Neural cell (in vitro differentiated cells): ENCODE measurements around the gene ZNF638. TPM values are rescaled to one million over a fixed set of nuclear protein-coding genes. Genes with fewer than 3 reads are reported as not detected.

Experiments used
- H2AFZ ChIP-seq: fragments of 200-600, 300-800 bp; sonication (generic), shearing (Covaris generic); 2 replicates; pipeline ENCODE4 v1.6.0; 2014; ENCODE audit warnings: low read depth, mild to moderate bottlenecking, antibody characterized with exemption, low read length, moderate library complexity
- H3F3A ChIP-seq: fragments of 200-600 bp; shearing (Covaris generic); 2 replicates; pipeline ENCODE4 v1.6.1; 2016; ENCODE audit warnings: mild to moderate bottlenecking, moderate library complexity, mixed read lengths, antibody characterized with exemption, low read length; ENCODE audit not compliant: insufficient read depth, poor library complexity, severe bottlenecking
- H3K27ac ChIP-seq: fragments of 200-600, 300-800 bp; sonication (generic), shearing (Covaris generic); 2 replicates; pipeline ENCODE4 v1.5.1; 2014; ENCODE audit warnings: mild to moderate bottlenecking, low read length, moderate library complexity
- H3K27me3 ChIP-seq: fragments of 300-800, 200-600 bp; sonication (generic), shearing (Covaris generic); 2 replicates; pipeline ENCODE4 v1.6.0; 2014; ENCODE audit warnings: mild to moderate bottlenecking, low read depth, low read length, moderate library complexity; ENCODE audit not compliant: insufficient read depth
- H3K36me3 ChIP-seq: fragments of 300-800, 200-600 bp; sonication (generic), shearing (Covaris generic); 2 replicates; pipeline ENCODE4 v1.5.1; 2014; ENCODE audit warnings: mild to moderate bottlenecking, antibody characterized with exemption, low read length, moderate library complexity; ENCODE audit not compliant: insufficient read depth
- H3K4me2 ChIP-seq: fragments of 300-800, 200-600 bp; sonication (generic), shearing (Covaris generic); 2 replicates; pipeline ENCODE4 v1.6.0; 2014; ENCODE audit warnings: mild to moderate bottlenecking, low read length
- H3K4me3 ChIP-seq: fragments of 300-800, 200-600 bp; sonication (generic), shearing (Covaris generic); 2 replicates; pipeline ENCODE4 v1.5.1; 2014; ENCODE audit warnings: mild to moderate bottlenecking, low read length, moderate library complexity
- H3K79me2 ChIP-seq: fragments of 200-600 bp; shearing (Covaris generic); replicated peaks from 2 replicates; pipeline ENCODE4 v1.6.0; 2014; ENCODE audit warnings: mild to moderate bottlenecking, low read length, moderate library complexity; ENCODE audit not compliant: insufficient read depth
- H3K9ac ChIP-seq: fragments of 300-800, 200-600 bp; sonication (generic), shearing (Covaris generic); 2 replicates; pipeline ENCODE4 v1.6.1; 2016; ENCODE audit warnings: mild to moderate bottlenecking, low read length, mixed read lengths
- H3K9me2 ChIP-seq: fragments of 200-600 bp; shearing (Covaris generic); 2 replicates; pipeline ENCODE4 v1.6.1; 2016; ENCODE audit warnings: mild to moderate bottlenecking, low read length, mixed read lengths; ENCODE audit not compliant: insufficient read depth
- H3K9me3 ChIP-seq: fragments of 200-600, 300-800 bp; sonication (generic), shearing (Covaris generic); 2 replicates; pipeline ENCODE4 v1.6.1; 2016; ENCODE audit warnings: mild to moderate bottlenecking, mixed run types, low read length, moderate library complexity, mixed read lengths
- H4K20me1 ChIP-seq: fragments of 200-600 bp; shearing (Covaris generic); 2 replicates; pipeline ENCODE4 v1.6.1; 2016; ENCODE audit warnings: mild to moderate bottlenecking, mixed run types; ENCODE audit not compliant: insufficient read depth
- CTCF ChIP-seq: fragments of 450-650 bp; IDR thresholded peaks from 2 replicates; pipeline ENCODE4 v1.5.1; 2014; ENCODE audit warnings: antibody characterized with exemption, mild to moderate bottlenecking, moderate library complexity; ENCODE audit not compliant: poor library complexity, severe bottlenecking
- EP300 ChIP-seq: fragments of 450-650 bp; conservative IDR thresholded peaks from 2 replicates; pipeline ENCODE4 v1.6.1; 2014; ENCODE audit warnings: antibody characterized with exemption, mild to moderate bottlenecking, moderate library complexity; ENCODE audit not compliant: poor library complexity, severe bottlenecking
- EZH2 ChIP-seq: fragments of 200-600, 300-800 bp; shearing (Covaris generic), sonication (generic); IDR thresholded peaks from 2 replicates; pipeline ENCODE4 v1.6.1; 2014; ENCODE audit warnings: antibody characterized with exemption, low read length, borderline replicate concordance, mild to moderate bottlenecking; ENCODE audit not compliant: insufficient read depth, poor library complexity, severe bottlenecking
- MXI1 ChIP-seq: fragments of 450-650 bp; conservative IDR thresholded peaks from 2 replicates; pipeline ENCODE4 v1.6.1; 2014; ENCODE audit warnings: antibody characterized with exemption, mild to moderate bottlenecking; ENCODE audit not compliant: poor library complexity, severe bottlenecking
- POLR2AphosphoS5 ChIP-seq: IDR thresholded peaks from 2 replicates; pipeline ENCODE4 v1.6.1; 2012
- RAD21 ChIP-seq: fragments of 450-650 bp; conservative IDR thresholded peaks from 2 replicates; pipeline ENCODE4 v1.6.1; 2014; ENCODE audit warnings: antibody characterized with exemption, mild to moderate bottlenecking, moderate library complexity
- REST ChIP-seq: IDR thresholded peaks from 2 replicates; pipeline ENCODE4 v1.6.1; 2012; ENCODE audit warnings: borderline replicate concordance
- SMC3 ChIP-seq: fragments of 450-650 bp; conservative IDR thresholded peaks from 2 replicates; pipeline ENCODE4 v1.6.1; 2014; ENCODE audit warnings: antibody characterized with exemption, mild to moderate bottlenecking, moderate library complexity; ENCODE audit not compliant: poor library complexity
- TAF1 ChIP-seq: IDR thresholded peaks from 2 replicates; pipeline ENCODE4 v1.6.1; 2012; ENCODE audit warnings: low read depth
- polyA plus RNA-seq: library from polyadenylated mRNA; depleted of rRNA; stranded (reverse); fragments of >200 nt; gene quantifications from 2 replicates; pipeline ENCODE4 v1.2.3, GENCODE V29; 2014

Gene ZNF638
- polyA plus RNA-seq, 1 donor from 2014 or later, result 308 TPM

- Histone ChIP-seq H2AFZ (peak overlapping the region; percentile 93), H3F3A (peaks cover 5% of the 10 kb centered on the region), H3K27me3 (no peaks in the 10 kb centered on the region), H3K9me3 (no peaks in the 10 kb centered on the region), H3K4me2 (peak overlapping the region; percentile 98), H3K27ac (peak overlapping the region; percentile 99), H3K9me2 (no peaks in the 10 kb centered on the region), H3K36me3 (no peaks in the 10 kb centered on the region), H3K4me3 (peak overlapping the region; percentile 90), H3K9ac (peak overlapping the region; percentile 99), H4K20me1 (peaks cover 7% of the 10 kb centered on the region), H3K79me2 (peaks cover 56% of the 10 kb centered on the region)
- TF ChIP-seq POLR2AphosphoS5, result no peak
- no peak for TF ChIP-seq TAF1
- no peak for TF ChIP-seq MXI1
- TF ChIP-seq SMC3, result no peak
- TF ChIP-seq EZH2, result no peak
- no peak for TF ChIP-seq REST
- no peak for TF ChIP-seq EP300
- TF ChIP-seq RAD21, result no peak
- TF ChIP-seq CTCF, result no peak
Measured at GRCh38 chr2:71332435-71332796, 834 bp downstream of the ZNF638 start.

- H3K4me3 ChIP-seq, result peak overlapping the region; percentile 90
- peak overlapping the region; percentile 99 for H3K9ac ChIP-seq
Measured at GRCh38 chr2:71333619-71334018, 2.0 kb downstream of the ZNF638 start.

GRCh38 chr2:71336384-71336783 lies 4.8 kb downstream of the ZNF638 start:
- no peaks in the 10 kb centered on the region for H3K9me2 ChIP-seq
- H3K79me2 ChIP-seq, result peaks cover 96% of the 10 kb centered on the region
- no peak overlapping the region for H3K4me2 ChIP-seq
- H3K9ac ChIP-seq, result no peak overlapping the region
- peaks cover 5% of the 10 kb centered on the region for H3F3A ChIP-seq
- H3K36me3 ChIP-seq, result peaks cover 4% of the 10 kb centered on the region
- no peaks in the 10 kb centered on the region for H3K27me3 ChIP-seq
- no peak overlapping the region for H3K27ac ChIP-seq
- H4K20me1 ChIP-seq, result peaks cover 7% of the 10 kb centered on the region
- H2AFZ ChIP-seq, result no peak overlapping the region
- H3K4me3 ChIP-seq, result peak overlapping the region; percentile 27
- H3K9me3 ChIP-seq, result no peaks in the 10 kb centered on the region
- TF ChIP-seq RAD21 (no peak), REST (no peak), MXI1 (no peak), SMC3 (no peak), EP300 (no peak), EZH2 (no peak), CTCF (no peak), TAF1 (no peak), POLR2AphosphoS5 (no peak)

More at GRCh38 chr2:71333619-71334018, 2.0 kb downstream of the ZNF638 start:
- H3F3A ChIP-seq, result peaks cover 5% of the 10 kb centered on the region
- peaks cover 7% of the 10 kb centered on the region for H4K20me1 ChIP-seq
- H3K9me3 ChIP-seq, result no peaks in the 10 kb centered on the region
- no peak overlapping the region for H2AFZ ChIP-seq
- H3K27me3 ChIP-seq, result no peaks in the 10 kb centered on the region
- TF ChIP-seq TAF1 (no peak), SMC3 (no peak), EZH2 (no peak), RAD21 (no peak)
- peaks cover 4% of the 10 kb centered on the region for H3K36me3 ChIP-seq
- H3K4me2 ChIP-seq, result peak overlapping the region; percentile 98
- H3K27ac ChIP-seq, result no peak overlapping the region
- no peaks in the 10 kb centered on the region for H3K9me2 ChIP-seq
- H3K79me2 ChIP-seq, result peaks cover 68% of the 10 kb centered on the region
